HepG2 (cell line): ENCODE data around the gene CFAP46. TPM values are rescaled to one million over a fixed set of nuclear protein-coding genes. Genes with fewer than 3 reads are reported as not detected.

Source experiments
- GABPB1 ChIP-seq: IDR thresholded peaks from 2 replicates; pipeline ENCODE4 v1.6.1; 2016; ENCODE audit warnings: mild to moderate bottlenecking, missing genetic modification reagents, moderate library complexity, missing compliant biosample characterization
- JUN ChIP-seq: sonication (generic); formaldehyde crosslinking; IDR thresholded peaks from 2 replicates; pipeline ENCODE4 v1.4.0; 2020; ENCODE audit warnings: mild to moderate bottlenecking, missing genetic modification reagents
- PRMT3 ChIP-seq: sonication (generic); formaldehyde crosslinking; IDR thresholded peaks from 2 replicates; pipeline ENCODE4 v1.8.1; 2022; ENCODE audit warnings: low read depth, mild to moderate bottlenecking, moderate library complexity, missing genetic modification reagents, borderline replicate concordance
- SALL1 ChIP-seq: sonication (generic); formaldehyde crosslinking; IDR thresholded peaks from 2 replicates; pipeline ENCODE4 v1.8.0; 2022; ENCODE audit warnings: mild to moderate bottlenecking, missing genetic modification reagents
- SMAD9 ChIP-seq: sonication (generic); formaldehyde crosslinking; IDR thresholded peaks from 2 replicates; pipeline ENCODE4 v1.5.1; 2020; ENCODE audit warnings: mild to moderate bottlenecking, missing genetic modification reagents
- ZNF383 ChIP-seq: sonication (generic); formaldehyde crosslinking; IDR thresholded peaks from 2 replicates; pipeline ENCODE4 v1.4.0; 2020; ENCODE audit warnings: missing genetic modification reagents, mild to moderate bottlenecking, borderline replicate concordance
- ZNF782 ChIP-seq: sonication (generic); formaldehyde crosslinking; IDR thresholded peaks from 2 replicates; pipeline ENCODE4 v1.4.0; 2020; ENCODE audit warnings: missing genetic modification reagents, mild to moderate bottlenecking, borderline replicate concordance
- polyA plus RNA-seq, 8 experiments: library from polyadenylated mRNA; depleted of rRNA in 3 of 8; stranded (reverse) in 7 of 8; unstranded in 1 of 8; fragments of >200 nt; fragmentation: Illumina TruSeq in 4 of 8; extraction: Trizol in 4 of 8; gene quantifications; 2 replicates each; pipeline versions ENCODE4 v1.2.1 to v1.2.3, GENCODE V29; 2011 to 2016; ENCODE audit warnings: low read depth in 4 of 8, missing spikeins in 1 of 8, mixed read lengths in 1 of 8; ENCODE audit not compliant: insufficient read depth in 1 of 8
- total RNA-seq, 5 experiments: library from RNA; depleted of rRNA; stranded (reverse); fragments of >200 nt; fragmentation: Illumina TruSeq; extraction: Trizol; gene quantifications; 2 replicates each; pipeline ENCODE4 v1.2.3, GENCODE V29; 2016; ENCODE audit warnings: low read depth in 1 of 5
- TF ChIP-seq, protein P1 (sequence below): sonication (generic); formaldehyde crosslinking; IDR thresholded peaks from 2 replicates; pipeline ENCODE4 v1.5.0; 2020; ENCODE audit warnings: mild to moderate bottlenecking, missing genetic modification reagents, borderline replicate concordance
- TF ChIP-seq, protein P2 (sequence below): IDR thresholded peaks from 2 replicates; pipeline ENCODE4 v1.6.1; 2016; ENCODE audit warnings: low read depth, control low read depth
- TF ChIP-seq, protein P3 (sequence below): sonication (generic); formaldehyde crosslinking; IDR thresholded peaks from 2 replicates; pipeline ENCODE4 v1.8.1; 2023; ENCODE audit warnings: mild to moderate bottlenecking, missing genetic modification reagents
- TF ChIP-seq, protein P4 (sequence below): sonication (generic); formaldehyde crosslinking; IDR thresholded peaks from 2 replicates; pipeline ENCODE4 v1.4.0; 2020; ENCODE audit warnings: missing genetic modification reagents, borderline replicate concordance
- TF ChIP-seq, protein P5 (sequence below): sonication (generic); formaldehyde crosslinking; IDR thresholded peaks from 2 replicates; pipeline ENCODE4 v1.4.0; 2020; ENCODE audit warnings: low read depth, mild to moderate bottlenecking, missing genetic modification reagents

The CFAP46 gene
- total and polyA plus RNA-seq, 2 of the 13 experiments (the other 11 are each of a cell fraction or from before 2014, with no cell fraction given) = 0.24 to 0.84 TPM

DNA sequence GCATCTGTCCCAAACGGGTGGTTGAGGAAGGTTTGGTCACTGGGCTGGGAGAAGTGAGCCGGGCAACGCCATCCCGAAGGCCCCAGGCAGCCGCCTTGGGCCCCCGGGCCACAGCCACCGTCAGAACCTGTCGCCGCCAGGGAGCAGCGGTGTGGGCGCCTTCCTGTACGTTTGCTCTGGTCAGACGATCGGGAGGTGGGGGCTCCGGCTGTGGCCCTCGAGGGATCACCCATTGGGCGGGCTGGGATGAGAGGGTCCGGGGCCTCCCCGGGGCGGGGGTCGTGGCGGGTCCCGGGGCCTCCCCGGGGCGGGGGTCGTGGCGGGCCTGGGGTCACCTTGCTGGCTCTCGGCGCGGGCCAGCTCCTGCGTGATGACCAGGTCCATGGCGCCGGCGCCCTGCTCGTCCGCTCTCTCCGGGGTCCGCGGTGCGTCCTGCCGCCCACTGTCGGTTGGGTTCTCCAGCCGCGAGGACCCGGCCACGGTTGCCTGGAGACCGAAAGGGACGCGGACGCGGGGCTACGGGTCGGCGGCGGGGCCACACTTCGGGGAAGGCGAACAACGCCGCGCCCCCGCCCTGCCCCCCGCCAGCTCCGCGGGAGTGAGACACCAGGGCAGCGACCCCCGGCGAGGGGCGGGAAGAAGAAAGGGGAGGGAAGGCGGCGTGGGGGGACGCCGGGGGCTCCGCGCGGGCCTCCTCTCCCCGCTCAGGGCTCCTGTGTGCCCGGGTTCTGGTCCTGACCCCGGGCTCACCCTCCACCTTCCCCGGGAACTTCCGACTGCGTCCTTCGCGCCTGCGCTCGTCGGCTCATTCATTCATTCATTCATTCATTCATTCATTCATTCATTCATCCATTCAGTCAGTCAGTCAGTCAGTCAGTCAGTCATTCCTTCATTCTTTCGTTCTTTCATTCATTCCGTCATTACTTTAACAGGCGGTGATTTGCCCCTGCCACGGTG, at the start of gene CFAP46 (continued):
- TF ChIP-seq, protein P1, sequence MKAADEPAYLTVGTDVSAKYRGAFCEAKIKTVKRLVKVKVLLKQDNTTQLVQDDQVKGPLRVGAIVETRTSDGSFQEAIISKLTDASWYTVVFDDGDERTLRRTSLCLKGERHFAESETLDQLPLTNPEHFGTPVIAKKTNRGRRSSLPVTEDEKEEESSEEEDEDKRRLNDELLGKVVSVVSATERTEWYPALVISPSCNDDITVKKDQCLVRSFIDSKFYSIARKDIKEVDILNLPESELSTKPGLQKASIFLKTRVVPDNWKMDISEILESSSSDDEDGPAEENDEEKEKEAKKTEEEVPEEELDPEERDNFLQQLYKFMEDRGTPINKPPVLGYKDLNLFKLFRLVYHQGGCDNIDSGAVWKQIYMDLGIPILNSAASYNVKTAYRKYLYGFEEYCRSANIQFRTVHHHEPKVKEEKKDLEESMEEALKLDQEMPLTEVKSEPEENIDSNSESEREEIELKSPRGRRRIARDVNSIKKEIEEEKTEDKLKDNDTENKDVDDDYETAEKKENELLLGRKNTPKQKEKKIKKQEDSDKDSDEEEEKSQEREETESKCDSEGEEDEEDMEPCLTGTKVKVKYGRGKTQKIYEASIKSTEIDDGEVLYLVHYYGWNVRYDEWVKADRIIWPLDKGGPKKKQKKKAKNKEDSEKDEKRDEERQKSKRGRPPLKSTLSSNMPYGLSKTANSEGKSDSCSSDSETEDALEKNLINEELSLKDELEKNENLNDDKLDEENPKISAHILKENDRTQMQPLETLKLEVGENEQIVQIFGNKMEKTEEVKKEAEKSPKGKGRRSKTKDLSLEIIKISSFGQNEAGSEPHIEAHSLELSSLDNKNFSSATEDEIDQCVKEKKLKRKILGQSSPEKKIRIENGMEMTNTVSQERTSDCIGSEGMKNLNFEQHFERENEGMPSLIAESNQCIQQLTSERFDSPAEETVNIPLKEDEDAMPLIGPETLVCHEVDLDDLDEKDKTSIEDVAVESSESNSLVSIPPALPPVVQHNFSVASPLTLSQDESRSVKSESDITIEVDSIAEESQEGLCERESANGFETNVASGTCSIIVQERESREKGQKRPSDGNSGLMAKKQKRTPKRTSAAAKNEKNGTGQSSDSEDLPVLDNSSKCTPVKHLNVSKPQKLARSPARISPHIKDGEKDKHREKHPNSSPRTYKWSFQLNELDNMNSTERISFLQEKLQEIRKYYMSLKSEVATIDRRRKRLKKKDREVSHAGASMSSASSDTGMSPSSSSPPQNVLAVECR (CRISPR knock-in tag) = peak; percentile 78; the same call in 1 of the 2 replicates
- TF ChIP-seq GABPB1 (CRISPR knock-in tag) (peak; percentile 52; the same call in 1 of the 2 replicates), PRMT3 (CRISPR knock-in tag) (no peak), ZNF782 (no peak), JUN (CRISPR knock-in tag) (no peak), SALL1 (CRISPR knock-in tag) (no peak; the same call in 1 of the 2 replicates), ZNF383 (CRISPR knock-in tag) (no peak), SMAD9 (CRISPR knock-in tag) (no peak)
- TF ChIP-seq, protein P2, sequence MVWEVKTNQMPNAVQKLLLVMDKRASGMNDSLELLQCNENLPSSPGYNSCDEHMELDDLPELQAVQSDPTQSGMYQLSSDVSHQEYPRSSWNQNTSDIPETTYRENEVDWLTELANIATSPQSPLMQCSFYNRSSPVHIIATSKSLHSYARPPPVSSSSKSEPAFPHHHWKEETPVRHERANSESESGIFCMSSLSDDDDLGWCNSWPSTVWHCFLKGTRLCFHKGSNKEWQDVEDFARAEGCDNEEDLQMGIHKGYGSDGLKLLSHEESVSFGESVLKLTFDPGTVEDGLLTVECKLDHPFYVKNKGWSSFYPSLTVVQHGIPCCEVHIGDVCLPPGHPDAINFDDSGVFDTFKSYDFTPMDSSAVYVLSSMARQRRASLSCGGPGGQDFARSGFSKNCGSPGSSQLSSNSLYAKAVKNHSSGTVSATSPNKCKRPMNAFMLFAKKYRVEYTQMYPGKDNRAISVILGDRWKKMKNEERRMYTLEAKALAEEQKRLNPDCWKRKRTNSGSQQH (CRISPR knock-in tag) = no peak
- TF ChIP-seq, protein P3, sequence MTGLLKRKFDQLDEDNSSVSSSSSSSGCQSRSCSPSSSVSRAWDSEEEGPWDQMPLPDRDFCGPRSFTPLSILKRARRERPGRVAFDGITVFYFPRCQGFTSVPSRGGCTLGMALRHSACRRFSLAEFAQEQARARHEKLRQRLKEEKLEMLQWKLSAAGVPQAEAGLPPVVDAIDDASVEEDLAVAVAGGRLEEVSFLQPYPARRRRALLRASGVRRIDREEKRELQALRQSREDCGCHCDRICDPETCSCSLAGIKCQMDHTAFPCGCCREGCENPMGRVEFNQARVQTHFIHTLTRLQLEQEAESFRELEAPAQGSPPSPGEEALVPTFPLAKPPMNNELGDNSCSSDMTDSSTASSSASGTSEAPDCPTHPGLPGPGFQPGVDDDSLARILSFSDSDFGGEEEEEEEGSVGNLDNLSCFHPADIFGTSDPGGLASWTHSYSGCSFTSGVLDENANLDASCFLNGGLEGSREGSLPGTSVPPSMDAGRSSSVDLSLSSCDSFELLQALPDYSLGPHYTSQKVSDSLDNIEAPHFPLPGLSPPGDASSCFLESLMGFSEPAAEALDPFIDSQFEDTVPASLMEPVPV (CRISPR knock-in tag) = no peak; the same call in 1 of the 2 replicates
- TF ChIP-seq, protein P4, sequence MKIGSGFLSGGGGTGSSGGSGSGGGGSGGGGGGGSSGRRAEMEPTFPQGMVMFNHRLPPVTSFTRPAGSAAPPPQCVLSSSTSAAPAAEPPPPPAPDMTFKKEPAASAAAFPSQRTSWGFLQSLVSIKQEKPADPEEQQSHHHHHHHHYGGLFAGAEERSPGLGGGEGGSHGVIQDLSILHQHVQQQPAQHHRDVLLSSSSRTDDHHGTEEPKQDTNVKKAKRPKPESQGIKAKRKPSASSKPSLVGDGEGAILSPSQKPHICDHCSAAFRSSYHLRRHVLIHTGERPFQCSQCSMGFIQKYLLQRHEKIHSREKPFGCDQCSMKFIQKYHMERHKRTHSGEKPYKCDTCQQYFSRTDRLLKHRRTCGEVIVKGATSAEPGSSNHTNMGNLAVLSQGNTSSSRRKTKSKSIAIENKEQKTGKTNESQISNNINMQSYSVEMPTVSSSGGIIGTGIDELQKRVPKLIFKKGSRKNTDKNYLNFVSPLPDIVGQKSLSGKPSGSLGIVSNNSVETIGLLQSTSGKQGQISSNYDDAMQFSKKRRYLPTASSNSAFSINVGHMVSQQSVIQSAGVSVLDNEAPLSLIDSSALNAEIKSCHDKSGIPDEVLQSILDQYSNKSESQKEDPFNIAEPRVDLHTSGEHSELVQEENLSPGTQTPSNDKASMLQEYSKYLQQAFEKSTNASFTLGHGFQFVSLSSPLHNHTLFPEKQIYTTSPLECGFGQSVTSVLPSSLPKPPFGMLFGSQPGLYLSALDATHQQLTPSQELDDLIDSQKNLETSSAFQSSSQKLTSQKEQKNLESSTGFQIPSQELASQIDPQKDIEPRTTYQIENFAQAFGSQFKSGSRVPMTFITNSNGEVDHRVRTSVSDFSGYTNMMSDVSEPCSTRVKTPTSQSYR = peak; percentile 71
- TF ChIP-seq, protein P5, sequence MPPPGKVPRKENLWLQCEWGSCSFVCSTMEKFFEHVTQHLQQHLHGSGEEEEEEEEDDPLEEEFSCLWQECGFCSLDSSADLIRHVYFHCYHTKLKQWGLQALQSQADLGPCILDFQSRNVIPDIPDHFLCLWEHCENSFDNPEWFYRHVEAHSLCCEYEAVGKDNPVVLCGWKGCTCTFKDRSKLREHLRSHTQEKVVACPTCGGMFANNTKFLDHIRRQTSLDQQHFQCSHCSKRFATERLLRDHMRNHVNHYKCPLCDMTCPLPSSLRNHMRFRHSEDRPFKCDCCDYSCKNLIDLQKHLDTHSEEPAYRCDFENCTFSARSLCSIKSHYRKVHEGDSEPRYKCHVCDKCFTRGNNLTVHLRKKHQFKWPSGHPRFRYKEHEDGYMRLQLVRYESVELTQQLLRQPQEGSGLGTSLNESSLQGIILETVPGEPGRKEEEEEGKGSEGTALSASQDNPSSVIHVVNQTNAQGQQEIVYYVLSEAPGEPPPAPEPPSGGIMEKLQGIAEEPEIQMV (CRISPR knock-in tag) = peak; percentile 92
